ENCODE data around the gene FAM193A. TPM values are rescaled to one million over a fixed set of nuclear protein-coding genes. Genes with fewer than 3 reads are reported as not detected.

Gene FAM193A
- total and polyA plus RNA-seq, 2 experiments from 2014 or later: 12.0 to 22.9 TPM

DNA sequence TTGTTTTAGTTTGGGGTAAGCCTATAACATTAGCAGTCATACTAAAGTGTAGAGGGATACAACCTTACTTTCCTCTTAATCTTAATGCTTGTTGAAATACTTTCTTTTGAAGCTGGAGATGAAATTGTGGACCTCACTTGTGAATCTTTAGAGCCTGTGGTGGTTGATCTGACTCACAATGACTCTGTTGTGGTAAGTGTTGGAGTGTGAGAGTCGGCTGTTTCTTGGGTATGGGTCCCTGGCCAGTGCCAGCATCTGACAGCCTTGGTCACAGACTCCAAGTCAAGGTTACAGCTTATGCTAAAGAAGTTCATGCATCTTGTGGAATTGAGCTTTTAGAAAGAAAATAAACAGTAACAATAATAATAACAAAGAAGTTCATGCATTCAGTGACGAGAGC lies 35.9 kb upstream of the FAM193A start:
- no peaks in the 10 kb centered on the region for H3K27me3 Mint-ChIP-seq (ENCODE audit: insufficient read depth, low read depth, poor library complexity)
- H3K9me3 Mint-ChIP-seq: no peaks in the 10 kb centered on the region
- ATAC-seq (no peak), DNase-seq (ENCODE audit: low spot score) (no peak)
- no peaks in the 10 kb centered on the region for H3K4me1 ChIP-seq (ENCODE audit: insufficient read depth)
- TF ChIP-seq JUNB (IDR thresholded peaks at IDR 0.05; ENCODE audit: unreplicated experiment) (no peak), EZH2 (IDR thresholded peaks at IDR 0.05; ENCODE audit: low read depth, unreplicated experiment) (no peak), ZNF331 (CRISPR knock-in tag; IDR thresholded peaks at IDR 0.05; ENCODE audit: low read depth) (no peak), ETS1 (IDR thresholded peaks at IDR 0.05) (no peak), NANOG (IDR thresholded peaks at IDR 0.05; ENCODE audit: borderline replicate concordance) (no peak), CREB1 (CRISPR knock-in tag; IDR thresholded peaks at IDR 0.05; ENCODE audit: low read depth) (no peak), CTCF (conservative IDR thresholded peaks at IDR 0.05; ENCODE audit: low read depth in 2 of 2) (no peak), STAT1 (IDR thresholded peaks at IDR 0.05; ENCODE audit: unreplicated experiment) (no peak), ZNF114 (CRISPR knock-in tag; IDR thresholded peaks at IDR 0.05) (no peak), EZH2phosphoT487 (IDR thresholded peaks at IDR 0.05; ENCODE audit: unreplicated experiment) (no peak), POLR2AphosphoS5 (IDR thresholded peaks at IDR 0.05; ENCODE audit: low read depth) (no peak)
- TF ChIP-seq, protein P1, sequence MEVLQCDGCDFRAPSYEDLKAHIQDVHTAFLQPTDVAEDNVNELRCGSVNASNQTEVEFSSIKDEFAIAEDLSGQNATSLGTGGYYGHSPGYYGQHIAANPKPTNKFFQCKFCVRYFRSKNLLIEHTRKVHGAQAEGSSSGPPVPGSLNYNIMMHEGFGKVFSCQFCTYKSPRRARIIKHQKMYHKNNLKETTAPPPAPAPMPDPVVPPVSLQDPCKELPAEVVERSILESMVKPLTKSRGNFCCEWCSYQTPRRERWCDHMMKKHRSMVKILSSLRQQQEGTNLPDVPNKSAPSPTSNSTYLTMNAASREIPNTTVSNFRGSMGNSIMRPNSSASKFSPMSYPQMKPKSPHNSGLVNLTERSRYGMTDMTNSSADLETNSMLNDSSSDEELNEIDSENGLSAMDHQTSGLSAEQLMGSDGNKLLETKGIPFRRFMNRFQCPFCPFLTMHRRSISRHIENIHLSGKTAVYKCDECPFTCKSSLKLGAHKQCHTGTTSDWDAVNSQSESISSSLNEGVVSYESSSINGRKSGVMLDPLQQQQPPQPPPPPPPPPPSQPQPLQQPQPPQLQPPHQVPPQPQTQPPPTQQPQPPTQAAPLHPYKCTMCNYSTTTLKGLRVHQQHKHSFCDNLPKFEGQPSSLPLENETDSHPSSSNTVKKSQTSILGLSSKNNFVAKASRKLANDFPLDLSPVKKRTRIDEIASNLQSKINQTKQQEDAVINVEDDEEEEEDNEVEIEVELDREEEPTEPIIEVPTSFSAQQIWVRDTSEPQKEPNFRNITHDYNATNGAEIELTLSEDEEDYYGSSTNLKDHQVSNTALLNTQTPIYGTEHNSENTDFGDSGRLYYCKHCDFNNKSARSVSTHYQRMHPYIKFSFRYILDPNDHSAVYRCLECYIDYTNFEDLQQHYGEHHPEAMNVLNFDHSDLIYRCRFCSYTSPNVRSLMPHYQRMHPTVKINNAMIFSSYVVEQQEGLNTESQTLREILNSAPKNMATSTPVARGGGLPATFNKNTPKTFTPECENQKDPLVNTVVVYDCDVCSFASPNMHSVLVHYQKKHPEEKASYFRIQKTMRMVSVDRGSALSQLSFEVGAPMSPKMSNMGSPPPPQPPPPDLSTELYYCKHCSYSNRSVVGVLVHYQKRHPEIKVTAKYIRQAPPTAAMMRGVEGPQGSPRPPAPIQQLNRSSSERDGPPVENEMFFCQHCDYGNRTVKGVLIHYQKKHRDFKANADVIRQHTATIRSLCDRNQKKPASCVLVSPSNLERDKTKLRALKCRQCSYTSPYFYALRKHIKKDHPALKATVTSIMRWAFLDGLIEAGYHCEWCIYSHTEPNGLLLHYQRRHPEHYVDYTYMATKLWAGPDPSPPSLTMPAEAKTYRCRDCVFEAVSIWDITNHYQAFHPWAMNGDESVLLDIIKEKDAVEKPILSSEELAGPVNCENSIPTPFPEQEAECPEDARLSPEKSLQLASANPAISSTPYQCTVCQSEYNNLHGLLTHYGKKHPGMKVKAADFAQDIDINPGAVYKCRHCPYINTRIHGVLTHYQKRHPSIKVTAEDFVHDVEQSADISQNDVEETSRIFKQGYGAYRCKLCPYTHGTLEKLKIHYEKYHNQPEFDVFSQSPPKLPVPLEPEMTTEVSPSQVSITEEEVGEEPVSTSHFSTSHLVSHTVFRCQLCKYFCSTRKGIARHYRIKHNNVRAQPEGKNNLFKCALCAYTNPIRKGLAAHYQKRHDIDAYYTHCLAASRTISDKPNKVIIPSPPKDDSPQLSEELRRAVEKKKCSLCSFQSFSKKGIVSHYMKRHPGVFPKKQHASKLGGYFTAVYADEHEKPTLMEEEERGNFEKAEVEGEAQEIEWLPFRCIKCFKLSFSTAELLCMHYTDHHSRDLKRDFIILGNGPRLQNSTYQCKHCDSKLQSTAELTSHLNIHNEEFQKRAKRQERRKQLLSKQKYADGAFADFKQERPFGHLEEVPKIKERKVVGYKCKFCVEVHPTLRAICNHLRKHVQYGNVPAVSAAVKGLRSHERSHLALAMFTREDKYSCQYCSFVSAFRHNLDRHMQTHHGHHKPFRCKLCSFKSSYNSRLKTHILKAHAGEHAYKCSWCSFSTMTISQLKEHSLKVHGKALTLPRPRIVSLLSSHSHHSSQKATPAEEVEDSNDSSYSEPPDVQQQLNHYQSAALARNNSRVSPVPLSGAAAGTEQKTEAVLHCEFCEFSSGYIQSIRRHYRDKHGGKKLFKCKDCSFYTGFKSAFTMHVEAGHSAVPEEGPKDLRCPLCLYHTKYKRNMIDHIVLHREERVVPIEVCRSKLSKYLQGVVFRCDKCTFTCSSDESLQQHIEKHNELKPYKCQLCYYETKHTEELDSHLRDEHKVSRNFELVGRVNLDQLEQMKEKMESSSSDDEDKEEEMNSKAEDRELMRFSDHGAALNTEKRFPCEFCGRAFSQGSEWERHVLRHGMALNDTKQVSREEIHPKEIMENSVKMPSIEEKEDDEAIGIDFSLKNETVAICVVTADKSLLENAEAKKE (CRISPR knock-in tag; IDR thresholded peaks at IDR 0.05): no peak
- TF ChIP-seq, protein P2, sequence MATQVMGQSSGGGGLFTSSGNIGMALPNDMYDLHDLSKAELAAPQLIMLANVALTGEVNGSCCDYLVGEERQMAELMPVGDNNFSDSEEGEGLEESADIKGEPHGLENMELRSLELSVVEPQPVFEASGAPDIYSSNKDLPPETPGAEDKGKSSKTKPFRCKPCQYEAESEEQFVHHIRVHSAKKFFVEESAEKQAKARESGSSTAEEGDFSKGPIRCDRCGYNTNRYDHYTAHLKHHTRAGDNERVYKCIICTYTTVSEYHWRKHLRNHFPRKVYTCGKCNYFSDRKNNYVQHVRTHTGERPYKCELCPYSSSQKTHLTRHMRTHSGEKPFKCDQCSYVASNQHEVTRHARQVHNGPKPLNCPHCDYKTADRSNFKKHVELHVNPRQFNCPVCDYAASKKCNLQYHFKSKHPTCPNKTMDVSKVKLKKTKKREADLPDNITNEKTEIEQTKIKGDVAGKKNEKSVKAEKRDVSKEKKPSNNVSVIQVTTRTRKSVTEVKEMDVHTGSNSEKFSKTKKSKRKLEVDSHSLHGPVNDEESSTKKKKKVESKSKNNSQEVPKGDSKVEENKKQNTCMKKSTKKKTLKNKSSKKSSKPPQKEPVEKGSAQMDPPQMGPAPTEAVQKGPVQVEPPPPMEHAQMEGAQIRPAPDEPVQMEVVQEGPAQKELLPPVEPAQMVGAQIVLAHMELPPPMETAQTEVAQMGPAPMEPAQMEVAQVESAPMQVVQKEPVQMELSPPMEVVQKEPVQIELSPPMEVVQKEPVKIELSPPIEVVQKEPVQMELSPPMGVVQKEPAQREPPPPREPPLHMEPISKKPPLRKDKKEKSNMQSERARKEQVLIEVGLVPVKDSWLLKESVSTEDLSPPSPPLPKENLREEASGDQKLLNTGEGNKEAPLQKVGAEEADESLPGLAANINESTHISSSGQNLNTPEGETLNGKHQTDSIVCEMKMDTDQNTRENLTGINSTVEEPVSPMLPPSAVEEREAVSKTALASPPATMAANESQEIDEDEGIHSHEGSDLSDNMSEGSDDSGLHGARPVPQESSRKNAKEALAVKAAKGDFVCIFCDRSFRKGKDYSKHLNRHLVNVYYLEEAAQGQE (IDR thresholded peaks at IDR 0.05; ENCODE audit: unreplicated experiment): no peak
- no peak overlapping the region for H3K4me2 ChIP-seq
- H3K4me1 Mint-ChIP-seq: no peaks in the 10 kb centered on the region
- no peak overlapping the region; the same call in 2 of the 3 replicates for H3K4me3 Mint-ChIP-seq
- H3K79me2 ChIP-seq (replicated peaks; ENCODE audit: insufficient read depth): peaks cover 77% of the 10 kb centered on the region
- H2AFZ ChIP-seq: no peak overlapping the region
- H3K9me2 ChIP-seq (ENCODE audit: insufficient read depth): no peaks in the 10 kb centered on the region
- 0 out of 2 replicates have a peak overlapping the region, but pooled peaks have one; percentile 14 for H3K27ac ChIP-seq (ENCODE audit: low read depth)
- H3K27me3 ChIP-seq (ENCODE audit: insufficient read depth): no peaks in the 10 kb centered on the region
- no peak overlapping the region for H3K27ac Mint-ChIP-seq
- no peak overlapping the region for H3K4me3 ChIP-seq
- peaks cover 16% of the 10 kb centered on the region for H3F3A ChIP-seq (replicated peaks; ENCODE audit: low read depth)
- peaks cover 83% of the 10 kb centered on the region for H3K36me3 Mint-ChIP-seq (ENCODE audit: low read depth)
- H3K36me3 ChIP-seq (ENCODE audit: insufficient read depth): peaks cover 59% of the 10 kb centered on the region
- H4K20me1 ChIP-seq (replicated peaks; ENCODE audit: insufficient read depth): peaks cover 55% of the 10 kb centered on the region
